ENCODE data around the gene WIPF1.

WIPF1 gene

GRCh38 chr2:174621323-174621722, 23.7 kb upstream of the WIPF1 start:
- DNase-seq: no peak

- no peak for DNase-seq
These were observed 20.6 kb upstream of the WIPF1 start for GRCh38 chr2:174618179-174618578.

GRCh38 chr2:174617718-174618117, 20.1 kb upstream of the WIPF1 start:
- no peak for DNase-seq

- no peak for DNase-seq
These were observed 19.5 kb upstream of the WIPF1 start for GRCh38 chr2:174617120-174617519.

GRCh38 chr2:174615871-174616436, 18.4 kb upstream of the WIPF1 start:
- DNase-seq: no peak

GRCh38 chr2:174614261-174614660, 16.7 kb upstream of the WIPF1 start:
- no peak for DNase-seq

GRCh38 chr2:174613531-174613930, 15.9 kb upstream of the WIPF1 start:
- no peak for DNase-seq

- DNase-seq: no peak
These were observed 15.4 kb upstream of the WIPF1 start for GRCh38 chr2:174612970-174613369.

GRCh38 chr2:174611854-174612253, 14.2 kb upstream of the WIPF1 start:
- no peak for DNase-seq

GRCh38 chr2:174611006-174611405, 13.4 kb upstream of the WIPF1 start:
- DNase-seq: no peak

GRCh38 chr2:174610243-174610995, 12.8 kb upstream of the WIPF1 start:
- no peak for DNase-seq

GRCh38 chr2:174609261-174609660, 11.7 kb upstream of the WIPF1 start:
- no peak for DNase-seq

- DNase-seq: no peak
These were observed 11.2 kb upstream of the WIPF1 start for GRCh38 chr2:174608866-174609214.

- DNase-seq: no peak
These were observed 10.6 kb upstream of the WIPF1 start for GRCh38 chr2:174607989-174608865.

- DNase-seq: no peak
These were observed 10.0 kb upstream of the WIPF1 start for GRCh38 chr2:174607584-174607983.

GRCh38 chr2:174606336-174606735, 8.7 kb upstream of the WIPF1 start:
- no peak for DNase-seq

- no peak for DNase-seq
These were observed 8.1 kb upstream of the WIPF1 start for GRCh38 chr2:174605687-174606086.

- no peak for DNase-seq
These were observed 5.7 kb upstream of the WIPF1 start for GRCh38 chr2:174603280-174603679.

- DNase-seq: no peak
These were observed 5.1 kb upstream of the WIPF1 start for GRCh38 chr2:174602745-174603144.

GRCh38 chr2:174600349-174600748, 2.7 kb upstream of the WIPF1 start:
- DNase-seq: no peak

- no peak for DNase-seq
These were observed 1.8 kb upstream of the WIPF1 start for GRCh38 chr2:174599310-174599921.

- DNase-seq: no peak
These were observed 627 bp downstream of the WIPF1 start for GRCh38 chr2:174597009-174597344.

- no peak for DNase-seq
These were observed 1.7 kb downstream of the WIPF1 start for GRCh38 chr2:174595891-174596397.
